GM19238 (cell line): ENCODE results near the gene UVRAG.

Source experiments
- DNase-seq: peaks from one replicate; pipeline ENCODE4 v3.0.0; 2011; ENCODE audit warnings: low spot score; ENCODE audit not compliant: insufficient read length

Gene UVRAG

DNA sequence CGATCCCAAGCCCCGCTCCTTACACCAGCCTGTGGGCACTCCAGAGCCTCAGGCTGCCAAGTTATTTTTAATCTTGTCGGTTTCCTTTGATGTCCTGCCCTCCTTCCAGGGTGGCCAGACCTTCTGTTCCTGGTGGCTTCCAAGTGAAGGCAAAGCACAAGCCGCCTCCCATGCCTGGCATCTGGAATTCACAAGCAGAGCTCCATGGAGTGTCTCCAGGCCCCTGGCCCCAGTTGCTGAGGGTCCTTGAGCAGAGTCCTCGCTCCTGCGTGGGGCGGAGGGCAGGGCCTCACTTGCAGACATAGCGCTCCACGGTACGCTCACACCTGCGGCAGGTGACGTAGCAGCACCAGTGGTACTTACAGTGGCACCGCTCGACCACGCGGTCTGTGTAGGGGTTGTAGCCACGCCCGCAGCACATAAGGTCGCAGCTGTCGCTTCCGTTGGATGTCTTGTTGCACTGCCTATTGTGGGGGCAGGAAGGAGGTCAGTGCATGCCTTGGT is 371.8 kb downstream of the UVRAG start:
- no peak for DNase-seq

DNA sequence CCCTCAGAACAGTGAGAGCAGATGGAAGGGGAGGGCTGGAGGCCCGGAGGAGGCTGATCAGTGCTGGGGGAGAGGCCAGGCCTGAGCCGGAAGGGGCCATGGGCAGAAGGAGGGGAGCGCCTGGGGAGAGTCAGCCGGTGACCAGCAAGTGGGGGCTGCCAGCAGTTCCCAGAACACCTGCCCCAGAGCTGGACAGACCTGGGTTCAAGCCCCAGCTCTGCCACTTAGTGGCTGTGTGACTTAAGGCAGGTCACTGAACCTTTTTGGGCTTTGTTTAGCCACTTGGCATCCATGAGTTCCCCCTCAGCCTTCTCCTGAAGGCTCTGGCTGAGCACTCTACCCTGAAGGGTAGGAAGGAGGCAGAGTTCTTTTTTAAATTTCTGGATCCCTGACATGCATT is 373.9 kb downstream of the UVRAG start:
- DNase-seq: no peak

DNA sequence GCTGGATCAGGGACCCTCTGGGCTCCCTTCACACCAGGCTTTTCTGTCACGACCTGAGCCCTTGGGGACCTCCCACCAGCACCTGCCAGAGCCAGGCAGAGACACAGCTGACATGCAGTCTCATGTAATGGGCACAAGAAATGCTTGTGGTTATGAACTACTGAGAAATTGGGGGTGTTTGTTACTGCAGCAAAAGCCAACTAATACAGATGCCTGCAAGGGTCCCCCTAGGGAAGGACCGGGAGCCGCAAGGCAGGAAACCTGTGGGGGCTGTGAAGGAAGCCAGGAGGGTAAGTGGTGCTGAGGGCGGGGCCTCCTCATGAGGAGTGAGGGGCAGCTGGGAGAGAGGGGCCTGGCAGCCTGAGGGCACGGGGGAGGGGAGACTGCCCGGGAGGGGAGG is 374.7 kb downstream of the UVRAG start:
- DNase-seq: no peak

DNA sequence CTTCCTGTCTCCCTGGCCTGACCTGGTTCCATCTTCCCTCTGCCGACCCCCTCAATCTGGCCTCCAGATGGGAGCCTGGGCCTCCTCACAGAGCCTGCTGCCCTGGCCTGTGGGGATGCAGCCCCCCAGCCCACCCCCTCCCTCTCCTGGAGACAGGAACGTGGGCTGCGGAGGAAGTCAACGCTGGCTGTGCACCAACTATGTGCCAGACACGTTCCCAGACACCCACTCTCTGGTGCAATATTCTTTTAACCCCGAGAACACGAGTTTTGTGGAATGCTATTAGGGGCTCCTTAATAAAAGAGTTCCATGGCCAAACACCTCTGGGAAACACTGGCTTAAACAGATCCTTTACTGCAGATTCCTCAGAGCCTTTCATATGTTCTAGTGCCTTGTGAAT is 375.4 kb downstream of the UVRAG start:
- no peak for DNase-seq
